Measurements from ENCODE around the gene DGKD.

DNA sequence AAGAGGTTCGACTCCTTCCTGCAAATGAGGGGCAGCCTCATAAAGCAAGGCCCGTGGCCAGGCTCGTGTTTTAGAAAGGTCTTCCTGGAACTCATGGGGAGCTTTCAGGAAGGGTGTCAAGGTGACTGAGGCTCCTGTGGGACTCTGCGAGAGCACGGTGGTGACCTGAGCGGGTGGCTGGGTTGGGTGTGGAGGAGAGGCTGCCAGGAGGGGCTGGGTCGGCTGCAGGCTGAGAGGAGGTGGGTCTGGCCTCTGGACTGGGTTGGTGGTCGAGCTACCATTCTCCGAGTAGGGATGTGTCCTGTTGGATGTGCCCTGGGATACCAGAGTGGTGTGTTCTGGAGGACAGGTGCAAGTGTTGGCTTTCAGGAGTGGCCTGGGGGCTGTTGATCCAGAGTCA, 86.4 kb downstream of the DGKD start:
- no peak for TF ChIP-seq CTCF (IDR thresholded peaks at IDR 0.05; ENCODE audit: insufficient read depth, low read depth, low read length)
- TF ChIP-seq EZH2 (IDR thresholded peaks at IDR 0.05; ENCODE audit: insufficient read depth, low read length): no peak
